Activated naive CD8-positive, alpha-beta T cell treated with anti-CD3 and anti-CD28 coated beads, Interleukin-2, amount 50 U/mL, for 24 hours (primary cell): ENCODE results near the gene CDH12.
"Not testable (repeated sequence)": the region's sequence is repeated elsewhere in the genome, so short reads cannot be mapped to it uniquely, and the experiment has no call there.

Source experiments
- ATAC-seq: fragments of 150-1000 bp; cut with Tn5 transposase; one replicate; pipeline ENCODE4 v1.10.0; 2021
- DNase-seq: peaks from one replicate; pipeline ENCODE4 v3.0.0; 2021
- H3K27ac Mint-ChIP-seq: one replicate; pipeline ENCODE4 v1.8.0; 2021; ENCODE audit warnings: mild to moderate bottlenecking, mixed read lengths
- H3K27me3 Mint-ChIP-seq: one replicate; pipeline ENCODE4 v1.8.0; 2021; ENCODE audit warnings: mixed read lengths
- H3K36me3 Mint-ChIP-seq: one replicate; pipeline ENCODE4 v1.8.0; 2021; ENCODE audit warnings: low read depth, mixed read lengths
- H3K4me1 Mint-ChIP-seq: one replicate; pipeline ENCODE4 v1.8.0; 2021; ENCODE audit warnings: mixed read lengths
- H3K4me3 Mint-ChIP-seq: one replicate; pipeline ENCODE4 v1.8.0; 2021; ENCODE audit warnings: mild to moderate bottlenecking, moderate library complexity, mixed read lengths
- H3K9me3 Mint-ChIP-seq: one replicate; pipeline ENCODE4 v1.8.0; 2021; ENCODE audit warnings: mixed read lengths

CDH12 gene

GRCh38 chr5:22837803-22838202 lies 15.3 kb downstream of the CDH12 start:
- H3K9me3 Mint-ChIP-seq, result peaks cover 11% of the 10 kb centered on the region
- ATAC-seq (no peak), DNase-seq (no peak)
- no peaks in the 10 kb centered on the region for H3K36me3 Mint-ChIP-seq
- H3K27ac Mint-ChIP-seq, result no peak overlapping the region
- no peaks in the 10 kb centered on the region for H3K27me3 Mint-ChIP-seq
- H3K4me1 Mint-ChIP-seq, result no peaks in the 10 kb centered on the region
- no peak overlapping the region for H3K4me3 Mint-ChIP-seq

DNA sequence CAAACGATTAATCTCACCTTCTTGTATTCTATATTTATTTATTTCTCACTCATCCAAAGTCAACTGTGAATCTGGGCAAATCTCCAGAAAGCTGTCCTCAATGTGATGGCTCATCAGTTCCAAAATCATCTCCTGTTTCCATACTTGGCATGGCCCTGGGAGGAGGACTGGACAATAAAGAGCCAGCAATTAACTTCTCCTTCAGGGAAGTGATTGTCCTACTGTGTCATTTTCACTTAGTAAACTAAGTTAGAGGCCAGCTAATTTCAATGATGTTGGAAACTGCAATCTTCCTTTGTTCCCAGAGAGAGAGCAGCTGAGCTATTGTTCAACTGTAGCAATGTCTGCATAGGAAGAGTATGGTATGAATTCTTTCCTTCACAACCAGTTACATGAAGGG lies 17.5 kb downstream of the CDH12 start:
- Mint-ChIP-seq H3K4me3 (no peak overlapping the region), H3K27me3 (no peaks in the 10 kb centered on the region), H3K36me3 (no peaks in the 10 kb centered on the region), H3K9me3 (peaks cover 2% of the 10 kb centered on the region), H3K4me1 (no peaks in the 10 kb centered on the region), H3K27ac (no peak overlapping the region)
- no peak for ATAC-seq
- no peak for DNase-seq

GRCh38 chr5:22793463-22793862 lies 59.7 kb downstream of the CDH12 start:
- Mint-ChIP-seq H3K4me1 (no peaks in the 10 kb centered on the region), H3K36me3 (no peaks in the 10 kb centered on the region), H3K27ac (no peak overlapping the region), H3K9me3 (peaks cover 9% of the 10 kb centered on the region), H3K27me3 (no peaks in the 10 kb centered on the region), H3K4me3 (no peak overlapping the region)
- DNase-seq (no peak), ATAC-seq (no peak)

GRCh38 chr5:22787807-22788206 lies 65.3 kb downstream of the CDH12 start:
- Mint-ChIP-seq H3K4me1 (no peaks in the 10 kb centered on the region), H3K27me3 (no peaks in the 10 kb centered on the region), H3K27ac (no peak overlapping the region), H3K36me3 (no peaks in the 10 kb centered on the region), H3K4me3 (no peak overlapping the region), H3K9me3 (peaks cover 9% of the 10 kb centered on the region)
- ATAC-seq (no peak), DNase-seq (no peak)

GRCh38 chr5:22787398-22787797 lies 65.7 kb downstream of the CDH12 start:
- DNase-seq (no peak), ATAC-seq (no peak)
- no peak overlapping the region for H3K4me3 Mint-ChIP-seq
- H3K27ac Mint-ChIP-seq, result no peak overlapping the region
- no peaks in the 10 kb centered on the region for H3K27me3 Mint-ChIP-seq
- no peaks in the 10 kb centered on the region for H3K36me3 Mint-ChIP-seq
- H3K4me1 Mint-ChIP-seq, result no peaks in the 10 kb centered on the region
- H3K9me3 Mint-ChIP-seq, result peaks cover 9% of the 10 kb centered on the region

DNA sequence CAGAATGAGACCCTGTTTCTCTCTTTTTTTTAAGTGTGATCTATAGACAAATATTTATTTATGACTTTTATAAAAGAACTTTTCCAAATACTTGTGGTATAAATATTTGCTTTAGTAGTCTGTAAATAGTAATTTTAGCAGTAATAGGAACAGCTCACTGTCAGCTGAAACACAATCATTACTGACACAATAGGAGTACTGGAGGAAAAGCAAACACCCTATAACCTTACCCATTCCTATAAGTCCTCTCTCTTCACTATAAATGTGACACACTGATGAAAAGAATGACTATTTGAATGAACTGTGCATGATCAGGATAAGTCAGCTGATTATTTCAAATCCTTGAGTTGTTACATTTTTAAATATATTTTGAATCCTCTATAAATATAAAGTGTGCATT lies 72.4 kb downstream of the CDH12 start:
- DNase-seq (no peak), ATAC-seq (no peak)
- no peak overlapping the region for H3K4me3 Mint-ChIP-seq
- H3K27ac Mint-ChIP-seq, result no peak overlapping the region
- no peaks in the 10 kb centered on the region for H3K36me3 Mint-ChIP-seq
- H3K9me3 Mint-ChIP-seq, result peaks cover 14% of the 10 kb centered on the region
- no peaks in the 10 kb centered on the region for H3K27me3 Mint-ChIP-seq
- H3K4me1 Mint-ChIP-seq, result no peaks in the 10 kb centered on the region

DNA sequence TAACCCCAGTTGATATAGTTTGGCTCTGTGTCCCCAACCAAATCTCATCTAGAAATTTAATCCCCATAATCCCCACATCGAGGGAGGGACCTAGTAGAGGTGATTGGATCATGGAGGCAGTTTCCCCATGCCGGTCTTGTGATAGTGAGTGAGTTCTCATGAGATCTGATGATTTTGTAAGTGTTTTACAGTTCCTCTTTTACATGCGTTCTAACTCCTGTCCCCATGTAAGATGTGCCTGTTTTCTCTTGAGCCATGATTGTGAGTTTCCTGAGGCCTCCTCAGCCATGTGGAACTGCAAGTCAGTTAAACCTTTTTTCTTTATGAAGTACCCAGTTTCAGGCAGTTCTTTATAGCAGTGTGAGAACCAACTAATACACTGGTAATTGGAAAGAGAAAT lies 73.6 kb downstream of the CDH12 start:
- Mint-ChIP-seq H3K4me1 (no peaks in the 10 kb centered on the region), H3K36me3 (no peaks in the 10 kb centered on the region), H3K27me3 (no peaks in the 10 kb centered on the region), H3K9me3 (peaks cover 10% of the 10 kb centered on the region), H3K4me3 (no peak overlapping the region), H3K27ac (no peak overlapping the region)
- ATAC-seq (no peak), DNase-seq (no peak)

DNA sequence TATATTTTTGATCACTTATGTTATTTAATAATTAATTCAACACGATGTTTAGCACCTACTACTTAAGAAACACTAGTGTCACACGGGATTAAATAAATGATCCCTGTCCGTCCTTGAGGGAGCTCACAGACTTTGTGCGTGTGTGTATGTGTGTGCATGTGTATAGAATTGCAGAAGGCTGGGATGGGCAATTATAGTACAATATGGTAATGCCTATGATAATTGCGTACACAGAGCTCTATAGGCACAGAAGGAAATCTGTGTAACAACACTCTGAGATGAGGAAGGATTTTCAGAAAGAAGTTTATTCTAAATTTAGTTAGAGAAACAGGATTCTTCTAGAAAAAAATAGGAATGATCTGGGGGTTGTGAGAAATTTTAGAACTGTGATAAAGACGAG lies 76.9 kb downstream of the CDH12 start:
- Mint-ChIP-seq H3K36me3 (no peaks in the 10 kb centered on the region), H3K27ac (no peak overlapping the region), H3K27me3 (no peaks in the 10 kb centered on the region), H3K4me3 (no peak overlapping the region), H3K9me3 (peaks cover 17% of the 10 kb centered on the region), H3K4me1 (no peaks in the 10 kb centered on the region)
- no peak for ATAC-seq
- no peak for DNase-seq

GRCh38 chr5:22774214-22774613 lies 78.9 kb downstream of the CDH12 start:
- H3K4me1 Mint-ChIP-seq, ATAC-seq, H3K36me3 Mint-ChIP-seq, H3K27ac Mint-ChIP-seq, H3K27me3 Mint-ChIP-seq, DNase-seq, H3K4me3 Mint-ChIP-seq: not testable (repeated sequence)
- H3K9me3 Mint-ChIP-seq, result peaks cover 21% of the 10 kb centered on the region

- ATAC-seq (no peak), DNase-seq (no peak)
- Mint-ChIP-seq H3K36me3 (no peaks in the 10 kb centered on the region), H3K4me1 (no peaks in the 10 kb centered on the region), H3K27ac (no peak overlapping the region), H3K4me3 (no peak overlapping the region), H3K9me3 (peaks cover 11% of the 10 kb centered on the region), H3K27me3 (no peaks in the 10 kb centered on the region)
Observed at GRCh38 chr5:22764736-22765135, 88.4 kb downstream of the CDH12 start.

DNA sequence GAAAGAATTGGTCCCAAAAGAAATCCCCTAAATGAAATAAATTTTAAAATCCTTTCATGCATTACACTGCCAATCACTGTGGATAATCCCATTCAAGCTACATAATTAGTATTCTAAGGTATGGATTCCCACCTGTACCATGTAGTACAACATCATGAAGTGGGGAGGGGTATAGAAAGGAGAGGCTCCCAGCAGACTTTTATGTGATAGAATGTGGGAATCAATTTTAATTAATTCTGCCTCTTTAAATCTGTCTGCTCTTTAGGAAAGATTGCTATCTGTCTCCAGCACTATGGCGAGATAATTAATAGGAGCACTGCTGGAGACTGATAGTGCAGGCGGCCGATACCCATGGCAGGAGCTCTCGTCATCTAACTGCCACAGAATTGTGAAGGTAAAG lies 95.4 kb downstream of the CDH12 start:
- ATAC-seq, result no peak
- Mint-ChIP-seq H3K9me3 (peaks cover 3% of the 10 kb centered on the region), H3K4me3 (no peak overlapping the region), H3K27me3 (no peaks in the 10 kb centered on the region), H3K4me1 (no peaks in the 10 kb centered on the region), H3K27ac (no peak overlapping the region), H3K36me3 (no peaks in the 10 kb centered on the region)
- DNase-seq, result no peak

DNA sequence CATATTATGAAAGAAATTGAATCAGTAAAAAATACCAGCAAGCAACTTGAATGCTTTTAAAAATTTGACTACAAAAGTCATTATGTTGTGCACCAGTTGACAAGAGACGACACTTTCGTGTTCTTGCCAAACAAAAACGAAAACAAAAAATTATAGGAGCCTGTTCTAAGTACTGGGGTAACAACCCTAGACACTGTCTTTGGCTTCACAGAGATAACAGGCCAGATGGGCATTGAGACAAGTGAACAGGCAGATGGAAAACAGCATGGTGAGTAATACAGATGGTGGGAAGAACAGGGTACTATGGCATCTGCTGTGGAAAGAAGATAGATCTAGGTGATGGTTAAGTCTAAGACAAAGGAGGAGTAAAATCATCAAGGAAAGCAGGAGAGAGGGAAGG lies 99.0 kb downstream of the CDH12 start:
- no peak for ATAC-seq
- Mint-ChIP-seq H3K27ac (no peak overlapping the region), H3K4me3 (no peak overlapping the region)

DNA sequence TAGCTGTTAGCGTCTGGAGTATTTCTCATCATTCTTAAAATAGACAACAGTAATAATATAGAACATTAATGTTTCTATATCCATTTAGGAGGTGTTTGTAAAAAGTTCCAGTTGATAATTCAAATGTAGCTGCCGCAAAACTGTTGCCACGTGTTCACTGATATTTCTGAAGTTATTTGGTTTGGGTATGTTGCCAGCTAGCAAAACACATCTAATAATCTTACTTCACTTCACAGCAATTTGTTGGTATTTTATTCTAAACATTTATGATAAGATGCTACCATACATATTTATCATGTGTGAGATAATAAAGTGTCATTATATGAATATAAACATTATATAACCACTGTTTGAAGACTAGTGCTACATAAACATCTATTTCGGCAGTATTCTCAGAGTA lies 101.6 kb downstream of the CDH12 start:
- Mint-ChIP-seq H3K27ac (no peak overlapping the region), H3K27me3 (no peaks in the 10 kb centered on the region), H3K4me1 (no peaks in the 10 kb centered on the region), H3K36me3 (no peaks in the 10 kb centered on the region), H3K9me3 (peaks cover 8% of the 10 kb centered on the region), H3K4me3 (no peak overlapping the region)
- no peak for DNase-seq
- no peak for ATAC-seq

More for the DNA sequence above, 99.0 kb downstream of the CDH12 start:
- peaks cover 3% of the 10 kb centered on the region for H3K9me3 Mint-ChIP-seq
- DNase-seq, result no peak
- no peaks in the 10 kb centered on the region for H3K27me3 Mint-ChIP-seq
- H3K4me1 Mint-ChIP-seq, result no peaks in the 10 kb centered on the region
- no peaks in the 10 kb centered on the region for H3K36me3 Mint-ChIP-seq

DNA sequence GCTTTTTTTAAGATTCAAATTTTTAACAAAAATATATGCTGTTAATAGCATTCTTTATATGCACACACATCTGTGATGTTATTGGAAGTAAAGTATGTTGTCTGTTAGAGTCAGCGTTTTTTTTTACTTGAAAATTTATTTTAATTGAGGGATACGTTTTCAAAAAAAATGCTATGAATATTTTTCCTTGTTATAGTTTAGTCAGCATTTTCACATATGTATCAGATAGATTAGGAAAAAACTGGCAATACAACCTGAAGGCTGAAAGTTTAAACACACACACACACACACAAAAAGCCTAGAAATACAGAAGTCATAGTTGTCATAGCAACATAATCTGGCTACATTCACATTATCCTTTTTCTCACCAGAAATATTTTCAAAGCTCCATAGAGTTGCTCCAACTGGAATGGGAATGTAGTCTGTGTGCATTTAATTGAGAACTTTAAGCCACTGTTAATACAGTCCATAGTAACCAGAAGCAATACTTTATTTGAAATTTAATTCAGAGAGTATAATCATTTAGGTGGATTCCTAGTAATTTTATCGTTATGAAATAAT lies 116.6 kb downstream of the CDH12 start:
- no peak for ATAC-seq
- Mint-ChIP-seq H3K27ac (no peak overlapping the region), H3K4me3 (no peak overlapping the region), H3K27me3 (no peaks in the 10 kb centered on the region), H3K4me1 (no peaks in the 10 kb centered on the region), H3K9me3 (peaks cover 7% of the 10 kb centered on the region), H3K36me3 (no peaks in the 10 kb centered on the region)
- no peak for DNase-seq

- Mint-ChIP-seq H3K4me1 (no peaks in the 10 kb centered on the region), H3K27ac (no peak overlapping the region), H3K9me3 (peaks cover 7% of the 10 kb centered on the region), H3K27me3 (no peaks in the 10 kb centered on the region), H3K36me3 (no peaks in the 10 kb centered on the region), H3K4me3 (no peak overlapping the region)
- ATAC-seq, result no peak
- DNase-seq, result no peak
Observed at GRCh38 chr5:22734907-22735306, 118.2 kb downstream of the CDH12 start.

DNA sequence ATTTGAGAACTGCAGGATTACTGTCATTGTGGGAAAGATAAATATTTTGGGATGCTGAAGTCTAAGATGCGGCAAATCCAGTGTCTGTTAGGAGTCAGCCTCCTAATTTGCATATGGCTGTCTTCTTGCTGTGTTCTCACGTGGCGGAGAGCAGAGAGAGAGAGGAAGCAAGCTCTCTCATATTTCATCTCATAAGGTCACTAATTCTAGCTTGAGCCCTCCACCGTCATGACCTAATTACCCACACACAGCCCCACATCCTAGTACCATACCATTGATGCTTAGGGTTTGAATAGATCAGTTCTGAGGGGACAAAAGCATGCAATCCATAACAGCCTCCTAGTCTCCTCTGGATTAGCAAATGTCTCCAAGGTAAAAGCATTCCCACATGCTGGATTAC lies 124.5 kb downstream of the CDH12 start:
- Mint-ChIP-seq H3K4me3 (no peak overlapping the region), H3K36me3 (no peaks in the 10 kb centered on the region), H3K4me1 (no peaks in the 10 kb centered on the region), H3K27ac (no peak overlapping the region), H3K27me3 (no peaks in the 10 kb centered on the region), H3K9me3 (peaks cover 14% of the 10 kb centered on the region)
- DNase-seq (no peak), ATAC-seq (no peak)
